HG03175 (cell line): ENCODE data around the gene CENPB.
"Not testable (repeated sequence)": the region's sequence is repeated elsewhere in the genome, so short reads cannot be mapped to it uniquely, and the experiment has no call there.

ENCODE experiments used
- ATAC-seq: cut with Tn5 transposase; IDR thresholded peaks from one replicate; pipeline ENCODE4 v1.9.1; 2021; ENCODE audit warnings: mild to moderate bottlenecking, moderate library complexity; ENCODE audit not compliant: unreplicated experiment

The CENPB gene

GRCh38 chr20:3789201-3789600 is 2.7 kb upstream of the CENPB start:
- not testable (repeated sequence) for ATAC-seq

DNA sequence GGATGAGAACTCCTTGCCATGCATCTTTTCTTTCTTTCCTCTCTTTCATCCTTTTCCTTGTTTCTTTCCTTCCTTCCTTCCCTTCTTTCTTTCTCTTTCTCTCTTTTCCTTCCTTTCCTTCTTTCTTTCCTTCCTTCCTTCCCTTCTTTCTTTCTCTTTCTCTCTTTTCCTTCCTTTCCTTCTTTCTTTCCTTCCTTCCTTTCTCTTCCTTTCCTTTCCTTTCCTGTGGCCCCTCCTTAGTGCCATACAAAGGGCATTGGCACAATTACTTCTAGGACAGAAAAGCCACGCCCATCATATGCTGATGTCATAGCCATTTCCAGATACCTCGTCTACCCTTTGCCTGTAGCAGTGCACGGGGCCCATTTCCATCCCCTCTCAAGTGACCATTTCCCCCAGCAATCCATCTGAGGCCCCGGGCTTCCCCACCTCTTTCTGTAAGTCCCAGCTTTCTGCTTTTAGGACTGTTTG is 2.2 kb upstream of the CENPB start:
- ATAC-seq = no peak

- no peak for ATAC-seq
These were observed 929 bp upstream of the CENPB start for GRCh38 chr20:3787324-3788014.

DNA sequence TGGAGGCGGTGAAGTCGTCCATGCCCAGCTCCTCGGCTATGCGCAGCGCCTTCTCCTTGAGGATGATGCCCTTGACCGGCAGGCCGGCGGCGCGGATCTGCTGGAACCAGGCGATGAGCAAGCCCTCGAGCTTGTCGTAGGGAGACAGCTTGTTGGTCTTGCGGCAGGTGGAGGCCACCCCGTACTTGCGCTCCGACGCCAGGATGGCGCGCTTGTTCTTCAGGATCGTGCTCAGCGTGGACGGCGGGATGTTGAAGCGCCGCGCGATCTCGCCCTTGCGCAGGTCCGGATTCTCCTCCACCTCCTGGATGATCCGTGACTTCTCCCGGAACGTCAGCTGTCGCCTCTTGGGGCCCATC is 435 bp downstream of the CENPB start:
- ATAC-seq = peak; percentile 28

DNA sequence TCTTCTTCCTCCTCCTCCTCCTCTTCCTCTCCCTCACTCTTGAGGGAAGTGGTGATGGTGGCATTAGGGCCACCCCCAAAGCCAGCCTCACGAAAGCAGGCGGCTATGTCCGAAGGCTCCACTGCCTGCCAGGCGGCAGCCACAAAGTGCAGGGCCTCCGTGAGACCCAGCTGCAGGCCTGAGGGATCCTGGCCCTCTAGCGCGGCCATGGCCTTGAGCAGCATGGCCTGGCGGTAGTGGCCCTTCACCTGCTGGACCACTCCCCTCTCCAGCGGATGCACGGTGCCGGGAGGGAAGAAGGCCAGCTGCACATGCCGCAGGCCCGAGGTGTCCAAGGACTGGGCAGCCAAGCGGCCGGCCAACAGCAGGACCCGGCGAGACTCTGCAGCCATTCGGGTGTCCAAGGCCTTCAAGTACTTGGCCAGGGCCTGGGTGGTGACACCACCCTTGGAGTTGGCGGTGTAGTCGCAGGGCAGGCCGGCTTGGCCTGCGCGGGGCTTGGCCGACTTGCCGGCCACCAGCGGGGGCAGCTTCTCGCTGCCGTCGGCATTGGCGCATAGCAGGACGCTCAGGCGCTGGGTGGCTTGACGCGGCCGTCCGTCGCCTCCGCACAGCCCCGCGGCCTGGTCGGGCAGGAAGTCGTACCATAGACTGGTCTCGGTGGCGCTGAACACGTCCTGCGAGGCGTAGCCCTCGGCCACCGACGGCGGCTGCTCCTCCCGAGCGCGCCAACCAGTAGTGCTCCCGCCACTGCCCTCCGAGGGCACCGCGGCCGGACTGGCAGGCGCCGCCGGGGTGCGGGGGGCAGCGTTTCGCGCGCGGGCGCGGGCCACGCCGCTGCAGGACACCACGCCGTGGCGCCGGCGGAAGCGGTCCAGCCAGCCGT is 1.1 kb downstream of the CENPB start:
- no peak for ATAC-seq

DNA sequence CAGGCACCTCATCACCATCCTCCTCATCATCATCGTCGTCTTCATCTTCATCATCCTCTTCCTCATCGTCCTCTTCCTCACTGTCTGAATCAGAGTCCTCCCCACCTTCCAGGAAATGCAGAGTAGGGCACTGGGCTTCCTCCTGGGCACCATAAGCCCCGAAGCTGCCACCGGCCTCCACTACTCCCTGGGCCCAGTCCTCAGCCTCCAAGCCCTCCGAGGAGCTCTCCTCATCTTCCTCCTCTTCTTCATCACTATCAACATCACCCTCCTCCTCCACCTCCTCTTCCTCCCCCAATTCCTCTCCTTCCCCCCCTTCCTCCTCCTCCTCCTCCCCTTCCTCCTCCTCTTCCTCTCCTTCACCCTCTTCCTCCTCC is 1.7 kb downstream of the CENPB start:
- no peak for ATAC-seq

- no peak for ATAC-seq
These were observed 2.2 kb downstream of the CENPB start for GRCh38 chr20:3784216-3784853.

GRCh38 chr20:3783511-3784195 is 2.9 kb downstream of the CENPB start:
- ATAC-seq = no peak

DNA sequence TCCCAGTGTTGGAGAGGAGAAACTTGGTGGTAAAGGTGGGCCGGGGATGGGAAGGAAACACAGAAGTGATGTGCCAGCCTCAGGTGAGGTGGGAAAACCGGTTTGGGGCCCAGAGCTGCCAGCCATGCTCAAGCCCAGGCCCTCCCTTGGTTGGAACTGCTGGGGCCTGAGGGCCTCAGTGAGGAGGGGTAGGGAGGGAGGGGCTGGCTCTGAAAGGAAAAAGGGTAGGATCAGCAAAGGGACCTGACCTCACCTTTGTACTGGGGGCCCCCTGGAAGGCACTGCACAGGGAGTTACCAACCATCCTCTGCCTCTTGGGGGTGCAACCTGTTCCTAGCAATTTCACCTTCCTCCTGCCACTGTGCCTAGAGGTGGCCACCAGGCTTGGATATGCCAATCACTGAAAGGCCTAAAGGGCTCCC is 3.5 kb downstream of the CENPB start:
- ATAC-seq = no peak

DNA sequence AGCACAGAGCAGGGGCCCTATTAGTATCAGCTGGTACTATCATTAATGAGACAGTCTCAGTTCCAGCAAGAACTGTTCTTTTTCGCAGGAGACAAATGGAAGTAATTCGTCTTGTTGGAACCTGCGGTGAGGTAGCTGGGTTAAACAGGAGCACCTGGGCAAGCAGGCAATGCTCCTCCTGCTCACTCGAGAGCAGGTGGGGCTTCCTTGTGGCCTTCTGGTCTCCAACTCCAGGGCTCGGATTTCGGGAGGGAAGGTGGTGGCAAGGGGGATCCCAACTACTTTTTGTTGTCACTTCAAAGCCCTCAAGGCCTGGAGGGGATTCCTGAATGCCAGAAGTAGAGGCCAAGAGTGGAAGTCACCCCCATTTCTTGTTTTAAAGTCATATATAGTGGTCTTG is 3.9 kb downstream of the CENPB start:
- no peak for ATAC-seq

DNA sequence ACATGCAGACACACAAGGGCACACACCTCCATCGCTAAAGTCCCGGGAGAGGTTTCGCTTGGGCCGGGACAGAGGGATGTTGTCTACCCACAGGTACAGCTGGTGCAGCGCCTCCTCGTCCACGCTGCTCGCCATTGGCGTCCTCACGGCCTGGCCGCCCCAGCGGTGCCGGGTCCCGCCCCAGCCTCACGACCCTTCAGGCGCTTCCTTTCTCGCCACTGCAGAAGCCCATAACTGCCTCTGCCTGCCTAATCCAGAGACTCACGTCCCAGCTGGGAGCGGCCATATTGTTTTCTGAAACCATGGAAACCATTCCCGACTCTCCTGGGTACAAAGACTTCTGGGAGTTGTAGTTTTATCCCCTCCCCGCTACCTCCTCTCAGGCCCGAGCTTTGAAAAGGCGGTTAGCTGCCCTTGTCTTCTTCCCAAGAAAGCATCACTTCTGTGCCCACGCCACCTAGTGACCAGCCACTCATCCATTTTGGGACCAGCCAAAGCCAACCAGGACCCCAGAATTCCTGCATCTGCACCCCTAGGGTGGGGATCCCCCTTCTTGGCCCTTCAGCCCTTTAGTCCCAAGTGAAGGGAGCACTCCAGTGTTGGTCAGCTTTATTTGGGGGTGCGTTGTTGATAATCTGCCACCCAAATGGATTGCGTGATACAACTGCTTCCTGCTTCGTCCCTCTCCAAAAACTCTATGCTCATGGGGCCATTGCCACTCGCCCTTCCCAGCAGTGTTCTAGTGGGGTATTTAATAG is 5.2 kb downstream of the CENPB start, which contains the start of gene SPEF1:
Gene SPEF1 (minus strand): TSS at position 296 of the 758 bp plus-strand sequence. CDS start 161 bp downstream, at position 135.
- ATAC-seq = peak; percentile 59

GRCh38 chr20:3778976-3779375 is 7.6 kb downstream of the CENPB start:
- no peak for ATAC-seq

- no peak for ATAC-seq
These were observed 8.6 kb downstream of the CENPB start for GRCh38 chr20:3777716-3778629.

- ATAC-seq = no peak
These were observed 9.2 kb downstream of the CENPB start for GRCh38 chr20:3777381-3777715.

GRCh38 chr20:3775457-3776108 is 11.0 kb downstream of the CENPB start:
- no peak for ATAC-seq

- no peak for ATAC-seq
These were observed 14.9 kb downstream of the CENPB start for GRCh38 chr20:3771552-3772058.

- ATAC-seq = peak; percentile 44
These were observed 18.0 kb downstream of the CENPB start for GRCh38 chr20:3768342-3769130.
